ENCODE results near the gene KRTAP10-5.
"Not testable (repeated sequence)": the region's sequence is repeated elsewhere in the genome, so short reads cannot be mapped to it uniquely, and the experiment has no call there.

The KRTAP10-5 gene

GRCh38 chr21:44612669-44613229 lies 32.3 kb upstream of the KRTAP10-5 start:
- no peak overlapping the region for H3K27ac Mint-ChIP-seq
- TF ChIP-seq CTCF (IDR thresholded peaks at IDR 0.05; ENCODE audit: unreplicated experiment in 3 of 3) = no peak

GRCh38 chr21:44612029-44612486 lies 31.7 kb upstream of the KRTAP10-5 start, which contains the start of gene KRTAP10-8:
TSS of gene KRTAP10-8 (plus strand) at chr21:44612079. CDS start at chr21:44612101, 22 bp downstream.
- Mint-ChIP-seq H3K9me3 (peaks cover 32% of the 10 kb centered on the region), H3K4me3 (no peak within 1 kb of the TSS), H3K27ac (no peak within 1 kb of the TSS), H3K36me3 (ENCODE audit: low read depth) (peaks cover 3% of the 10 kb centered on the region), H3K4me1 (no peaks in the 10 kb centered on the region), H3K27me3 (ENCODE audit: low read depth) (peaks cover 10% of the 10 kb centered on the region)
- TF ChIP-seq CTCF (IDR thresholded peaks at IDR 0.05; ENCODE audit: unreplicated experiment in 3 of 3) = no peak

More at GRCh38 chr21:44612669-44613229, 32.3 kb upstream of the KRTAP10-5 start:
- H3K36me3 Mint-ChIP-seq (ENCODE audit: low read depth) = peaks cover 3% of the 10 kb centered on the region
- peaks cover 30% of the 10 kb centered on the region for H3K9me3 Mint-ChIP-seq
- peaks cover 11% of the 10 kb centered on the region for H3K27me3 Mint-ChIP-seq (ENCODE audit: low read depth)
- no peaks in the 10 kb centered on the region for H3K4me1 Mint-ChIP-seq
- no peak overlapping the region for H3K4me3 Mint-ChIP-seq

GRCh38 chr21:44611551-44611950 lies 31.1 kb upstream of the KRTAP10-5 start:
- Mint-ChIP-seq H3K9me3 (peaks cover 33% of the 10 kb centered on the region), H3K27ac (no peak overlapping the region)

GRCh38 chr21:44610157-44610843 lies 29.9 kb upstream of the KRTAP10-5 start:
- H3K9me3 Mint-ChIP-seq = peaks cover 37% of the 10 kb centered on the region
- not testable (repeated sequence) for H3K4me3 Mint-ChIP-seq; H3K36me3 Mint-ChIP-seq (ENCODE audit: low read depth); H3K27ac Mint-ChIP-seq; H3K4me1 Mint-ChIP-seq; H3K27me3 Mint-ChIP-seq (ENCODE audit: low read depth)

More at GRCh38 chr21:44611551-44611950, 31.1 kb upstream of the KRTAP10-5 start:
- Mint-ChIP-seq H3K4me1 (no peaks in the 10 kb centered on the region), H3K36me3 (ENCODE audit: low read depth) (peaks cover 3% of the 10 kb centered on the region), H3K27me3 (ENCODE audit: low read depth) (peaks cover 10% of the 10 kb centered on the region), H3K4me3 (no peak overlapping the region)
- TF ChIP-seq CTCF (IDR thresholded peaks at IDR 0.05; ENCODE audit: unreplicated experiment in 3 of 3) = no peak

- Mint-ChIP-seq H3K27ac (no peak overlapping the region), H3K4me1 (no peaks in the 10 kb centered on the region), H3K4me3 (no peak overlapping the region), H3K27me3 (ENCODE audit: low read depth) (peaks cover 8% of the 10 kb centered on the region), H3K36me3 (ENCODE audit: low read depth) (peaks cover 3% of the 10 kb centered on the region), H3K9me3 (peaks cover 40% of the 10 kb centered on the region)
- TF ChIP-seq CTCF (IDR thresholded peaks at IDR 0.05; ENCODE audit: unreplicated experiment in 3 of 3) = no peak
Observed at GRCh38 chr21:44609193-44609592, 28.8 kb upstream of the KRTAP10-5 start.

- Mint-ChIP-seq H3K36me3 (ENCODE audit: low read depth) (peaks cover 3% of the 10 kb centered on the region), H3K4me1 (no peaks in the 10 kb centered on the region), H3K4me3 (no peak overlapping the region), H3K27me3 (ENCODE audit: low read depth) (peaks cover 14% of the 10 kb centered on the region), H3K27ac (no peak overlapping the region), H3K9me3 (peaks cover 39% of the 10 kb centered on the region)
- TF ChIP-seq CTCF (IDR thresholded peaks at IDR 0.05; ENCODE audit: unreplicated experiment in 3 of 3) = no peak
Observed at GRCh38 chr21:44606495-44606894, 26.1 kb upstream of the KRTAP10-5 start.

Measured in nephron (organoid).